HG02840 (cell line): ENCODE data around the gene KPNA3.
"Not testable (repeated sequence)": the region's sequence is repeated elsewhere in the genome, so short reads cannot be mapped to it uniquely, and the experiment has no call there.

Experiments used
- ATAC-seq: cut with Tn5 transposase; IDR thresholded peaks from one replicate; pipeline ENCODE4 v1.9.1; 2021; ENCODE audit warnings: mild to moderate bottlenecking, moderate library complexity, moderate number of reproducible peaks; ENCODE audit not compliant: unreplicated experiment, low FRiP score

KPNA3 gene, protein sequence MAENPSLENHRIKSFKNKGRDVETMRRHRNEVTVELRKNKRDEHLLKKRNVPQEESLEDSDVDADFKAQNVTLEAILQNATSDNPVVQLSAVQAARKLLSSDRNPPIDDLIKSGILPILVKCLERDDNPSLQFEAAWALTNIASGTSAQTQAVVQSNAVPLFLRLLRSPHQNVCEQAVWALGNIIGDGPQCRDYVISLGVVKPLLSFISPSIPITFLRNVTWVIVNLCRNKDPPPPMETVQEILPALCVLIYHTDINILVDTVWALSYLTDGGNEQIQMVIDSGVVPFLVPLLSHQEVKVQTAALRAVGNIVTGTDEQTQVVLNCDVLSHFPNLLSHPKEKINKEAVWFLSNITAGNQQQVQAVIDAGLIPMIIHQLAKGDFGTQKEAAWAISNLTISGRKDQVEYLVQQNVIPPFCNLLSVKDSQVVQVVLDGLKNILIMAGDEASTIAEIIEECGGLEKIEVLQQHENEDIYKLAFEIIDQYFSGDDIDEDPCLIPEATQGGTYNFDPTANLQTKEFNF

DNA sequence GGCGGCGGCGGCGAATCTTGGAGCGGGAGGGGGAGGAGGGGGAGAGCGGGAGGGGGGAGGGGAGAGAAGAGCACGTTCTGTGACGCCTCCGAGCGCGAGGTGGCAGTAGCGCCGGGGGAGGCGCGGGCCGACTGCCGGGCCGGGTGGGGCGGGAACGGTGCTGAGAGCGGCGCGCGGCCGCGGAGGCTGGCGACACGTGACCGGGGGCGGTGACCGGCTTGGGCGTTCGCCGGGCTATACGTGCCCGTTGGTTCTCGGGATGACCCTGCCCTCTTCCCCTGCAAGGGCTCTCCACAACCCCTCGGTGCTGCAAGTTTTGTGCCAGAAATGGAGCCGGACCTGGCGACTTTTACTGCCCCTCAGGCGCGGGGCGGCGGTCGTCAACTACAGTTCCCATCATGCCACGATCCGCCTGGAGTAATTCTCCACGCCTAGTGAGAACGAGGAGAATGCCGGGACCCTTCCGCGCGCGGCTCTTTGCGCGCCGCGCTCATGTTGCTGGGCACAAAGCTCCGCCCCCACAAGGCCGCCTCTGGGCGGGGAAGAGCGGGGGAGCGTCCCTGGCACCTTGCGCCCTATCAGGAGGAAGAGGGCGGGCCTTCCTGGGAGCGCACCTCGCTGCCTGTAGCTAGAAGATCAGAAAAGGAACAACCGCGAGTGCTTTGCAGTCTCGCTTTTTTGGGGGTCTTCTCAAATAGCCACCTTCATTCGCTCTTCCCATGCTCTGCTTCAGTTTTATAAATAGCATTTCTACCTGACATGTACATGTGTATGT is at the start of gene KPNA3:
KPNA3 (minus strand) TSS at position 133 of the 775 bp plus-strand sequence. CDS start 176 bp downstream, outside the sequence.
- peak; percentile 86 for ATAC-seq

DNA sequence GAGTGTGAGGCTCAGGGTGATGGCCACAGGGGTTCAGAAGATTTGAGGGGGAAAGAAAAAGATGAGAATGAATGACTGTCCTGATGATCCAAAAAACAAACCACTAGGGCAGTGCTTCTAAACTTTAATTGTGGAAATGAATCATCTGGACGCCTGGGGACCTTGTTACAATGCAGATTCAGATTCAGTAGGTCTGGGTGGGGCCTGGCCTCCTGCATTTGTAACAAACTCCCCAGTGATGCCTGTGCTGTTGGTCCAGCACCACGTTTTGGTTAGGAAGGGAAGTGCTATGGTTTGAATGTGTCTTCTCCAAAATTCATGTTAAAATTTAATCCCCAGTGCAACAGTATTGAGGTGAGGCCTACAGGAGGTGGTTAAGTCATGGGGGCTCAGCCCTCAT is 49.5 kb upstream of the KPNA3 start:
- ATAC-seq: no peak

DNA sequence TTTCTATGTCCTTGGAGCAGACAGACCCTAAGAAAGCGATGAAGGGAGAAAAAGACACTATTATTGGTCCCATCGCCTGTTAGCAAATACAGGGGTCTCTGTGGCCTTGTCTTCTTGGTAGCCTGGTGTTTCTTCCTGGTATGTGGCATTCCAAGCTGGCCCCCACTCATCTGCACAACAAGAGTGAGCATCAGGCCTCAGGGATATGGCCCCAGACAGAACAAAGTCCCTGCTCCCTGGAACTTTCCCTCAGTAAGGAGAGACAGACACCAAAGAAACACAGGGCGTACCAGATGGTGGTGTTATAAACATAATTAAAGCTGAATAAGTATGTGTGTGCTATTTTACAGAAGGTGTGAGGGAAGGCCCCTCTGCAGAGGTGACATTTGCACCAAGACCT is 48.2 kb upstream of the KPNA3 start:
- no peak for ATAC-seq

DNA sequence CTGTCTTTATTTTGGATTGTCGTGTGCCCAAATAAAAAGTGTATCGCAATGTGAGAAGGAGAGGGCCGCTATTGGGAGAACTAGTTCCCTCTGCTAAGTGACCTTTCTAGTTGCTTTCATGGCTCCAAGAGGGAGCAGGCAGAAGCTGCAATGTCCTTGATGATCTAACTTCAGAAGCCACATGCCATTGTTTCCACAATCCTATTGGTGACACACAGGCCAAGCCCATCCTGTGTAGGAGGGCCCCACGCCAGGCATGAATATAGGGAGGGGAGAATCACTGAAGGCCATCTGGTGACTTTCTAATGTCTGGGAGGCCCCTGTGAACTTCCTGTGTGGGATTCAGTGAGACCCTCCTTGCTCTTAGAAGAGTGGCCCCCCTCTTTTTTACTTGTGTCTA is 47.8 kb upstream of the KPNA3 start:
- ATAC-seq: no peak

DNA sequence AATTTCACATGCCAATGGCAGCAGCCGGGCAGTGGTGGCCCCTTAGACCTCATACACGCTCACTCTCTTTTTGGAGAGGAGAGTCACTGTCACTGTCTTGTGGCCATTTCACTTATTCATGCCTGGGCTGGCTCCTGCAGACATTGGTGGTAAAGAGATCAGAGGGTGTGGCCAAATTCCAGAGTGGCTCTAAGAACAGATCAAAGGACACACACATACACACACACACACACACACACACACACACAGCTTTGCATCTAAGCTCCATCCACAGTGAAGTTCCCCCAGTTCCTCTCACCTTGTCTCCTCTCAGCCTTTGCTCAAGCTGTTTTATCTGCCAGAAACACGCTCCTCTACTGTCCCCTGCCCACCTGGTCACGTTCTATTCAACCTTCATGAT is 46.5 kb upstream of the KPNA3 start:
- ATAC-seq: no peak

DNA sequence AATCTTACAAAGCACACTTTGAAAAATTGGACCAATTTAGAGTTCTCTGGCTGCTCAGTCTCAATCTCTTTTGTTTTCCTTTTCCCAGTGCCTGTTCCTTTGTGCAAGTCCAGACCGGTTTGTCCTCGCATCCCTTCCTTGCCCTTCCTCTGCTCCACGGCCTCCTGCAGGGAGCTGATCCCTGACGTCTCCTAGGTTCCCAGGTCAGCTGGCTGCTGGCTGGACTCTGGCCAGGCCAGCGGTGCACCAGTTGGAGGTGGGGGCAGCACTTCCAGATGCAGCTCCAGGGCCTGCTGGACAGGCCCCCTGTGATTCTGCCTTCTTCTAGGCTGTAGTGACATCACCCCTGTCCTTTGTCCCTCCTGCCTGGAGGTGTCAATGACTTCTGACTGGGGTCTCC is 44.0 kb upstream of the KPNA3 start:
- no peak for ATAC-seq

DNA sequence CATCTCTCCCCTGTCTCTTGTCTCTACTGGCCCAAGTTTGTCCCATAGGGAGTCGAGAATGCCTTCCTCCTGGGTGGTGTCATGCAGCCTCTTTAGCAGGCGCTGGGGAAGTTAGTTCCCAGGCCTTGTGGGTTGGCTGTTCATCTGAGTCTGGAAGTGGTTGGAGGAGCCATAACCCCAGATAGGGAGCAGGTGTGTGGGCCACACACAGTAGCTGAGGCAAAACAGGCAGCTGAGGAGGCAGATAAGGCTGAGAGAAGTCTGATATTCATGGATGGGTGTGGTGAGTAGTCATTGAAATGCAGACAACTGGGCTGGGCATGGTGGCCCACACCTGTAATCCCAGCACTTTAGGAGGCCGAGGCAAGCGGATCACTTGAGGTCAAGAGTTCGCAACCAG is 40.9 kb upstream of the KPNA3 start:
- no peak for ATAC-seq

DNA sequence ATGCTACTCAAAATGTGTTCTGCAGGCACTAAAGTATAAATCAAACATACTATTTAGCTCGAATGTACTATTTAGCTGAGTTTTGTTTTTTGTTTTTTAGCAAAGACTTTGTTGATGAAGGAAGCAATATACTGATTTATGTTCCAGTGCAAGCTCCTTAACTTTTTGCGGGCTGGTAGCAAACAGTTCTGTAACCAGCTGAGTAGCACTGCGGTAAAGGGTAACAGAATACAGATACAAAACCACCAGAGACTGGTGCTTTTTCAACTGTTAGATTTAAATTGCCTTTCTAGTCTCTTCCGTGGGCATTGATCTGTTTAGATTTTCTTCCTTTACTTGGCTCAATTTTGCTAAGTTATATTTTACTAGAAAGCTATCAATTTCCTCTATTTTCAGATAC is 39.0 kb upstream of the KPNA3 start:
- ATAC-seq: no peak

DNA sequence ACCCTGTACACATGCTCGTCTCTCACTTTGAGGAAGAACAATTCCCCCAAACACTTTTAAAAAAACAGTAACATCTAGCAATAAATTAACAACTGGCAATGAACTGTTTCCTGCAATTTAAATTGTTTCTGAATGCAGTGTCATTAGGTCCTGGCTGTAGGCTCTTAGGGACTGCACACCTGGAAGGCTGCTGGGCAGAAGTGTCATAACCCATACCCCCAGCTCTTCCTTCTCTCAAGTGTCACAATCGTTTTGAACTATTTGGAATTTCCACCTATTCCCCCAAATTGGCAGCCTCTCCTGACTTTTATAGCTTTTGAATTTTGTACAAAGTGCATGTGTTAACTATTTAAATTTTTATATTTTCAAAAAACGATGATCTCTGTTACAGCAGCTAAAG is 38.2 kb upstream of the KPNA3 start:
- ATAC-seq: no peak

DNA sequence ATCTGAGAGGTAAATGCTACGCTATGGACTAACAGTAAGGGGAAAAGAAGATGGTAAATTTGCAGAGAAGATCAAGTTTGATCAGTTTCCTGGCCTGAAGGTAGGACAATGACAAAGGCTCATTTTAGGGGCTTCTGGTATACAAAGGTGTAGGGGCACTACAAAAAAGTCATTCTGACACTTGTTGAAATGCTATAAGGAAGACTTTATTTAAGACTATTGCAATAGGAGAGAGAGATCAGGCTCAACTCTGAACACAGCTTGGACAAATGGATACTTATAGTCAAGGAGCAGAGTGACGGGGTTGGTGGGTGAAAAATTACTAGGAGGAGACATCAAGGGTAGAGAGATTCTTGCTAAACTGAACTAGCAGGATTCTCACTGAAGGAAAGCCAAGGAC is 37.2 kb upstream of the KPNA3 start:
- ATAC-seq: no peak

DNA sequence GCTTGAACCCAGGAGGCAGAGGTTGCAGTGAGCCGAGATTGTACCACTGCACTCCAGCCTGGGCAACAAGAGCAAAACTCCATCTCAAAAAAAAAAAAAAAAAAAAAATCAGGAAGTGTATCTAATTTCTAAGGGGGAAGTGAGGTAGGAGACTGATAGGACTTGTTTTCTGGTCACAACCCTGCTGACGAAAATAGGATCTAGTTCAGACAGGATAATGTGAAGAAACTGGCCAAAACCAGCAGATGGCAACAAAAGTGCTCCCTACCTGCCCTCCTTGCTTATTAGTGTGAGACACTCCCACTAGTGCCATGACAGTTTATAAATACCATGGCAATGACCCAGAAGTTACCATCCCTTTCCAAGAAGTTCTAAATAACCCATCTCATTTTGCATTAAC is 36.0 kb upstream of the KPNA3 start:
- ATAC-seq: no peak

DNA sequence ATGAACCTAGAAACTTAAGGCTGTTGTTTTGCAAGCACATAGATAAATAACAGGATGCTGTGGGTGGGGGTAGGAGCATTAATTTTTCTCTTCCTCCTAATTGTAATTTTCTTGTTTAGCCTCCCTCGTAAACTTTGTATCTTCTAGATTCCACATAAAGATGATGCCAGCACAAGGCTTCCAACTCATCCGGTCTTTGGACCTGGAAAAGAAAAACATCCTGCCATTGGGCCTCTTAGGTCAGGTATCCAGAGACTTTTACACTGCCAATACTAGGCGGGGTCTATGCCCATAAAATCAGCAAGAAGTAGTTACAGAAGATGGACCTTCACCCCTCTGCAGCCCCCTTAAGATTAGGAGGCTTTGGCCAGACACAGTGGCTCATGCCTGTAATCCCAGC is 35.4 kb upstream of the KPNA3 start:
- ATAC-seq: no peak

DNA sequence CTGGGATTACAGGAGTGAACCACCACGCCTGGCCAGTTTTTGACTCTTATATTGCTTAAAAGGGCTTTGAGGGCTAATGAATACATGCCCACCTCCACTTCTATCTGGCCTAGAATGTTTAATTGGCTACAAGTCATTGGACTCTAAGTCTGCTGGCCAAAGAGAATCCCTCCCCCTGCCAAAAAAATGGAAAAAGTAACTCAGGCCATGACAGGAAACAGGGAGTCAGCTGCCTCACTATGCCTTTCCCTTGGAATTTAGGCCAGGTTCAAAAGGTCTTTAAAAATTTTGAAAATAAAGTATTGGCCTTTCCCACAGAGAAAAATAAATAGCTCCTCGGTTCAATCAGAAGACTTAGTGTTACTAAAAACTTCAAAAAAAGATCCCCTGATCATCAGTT is 34.9 kb upstream of the KPNA3 start:
- no peak for ATAC-seq

DNA sequence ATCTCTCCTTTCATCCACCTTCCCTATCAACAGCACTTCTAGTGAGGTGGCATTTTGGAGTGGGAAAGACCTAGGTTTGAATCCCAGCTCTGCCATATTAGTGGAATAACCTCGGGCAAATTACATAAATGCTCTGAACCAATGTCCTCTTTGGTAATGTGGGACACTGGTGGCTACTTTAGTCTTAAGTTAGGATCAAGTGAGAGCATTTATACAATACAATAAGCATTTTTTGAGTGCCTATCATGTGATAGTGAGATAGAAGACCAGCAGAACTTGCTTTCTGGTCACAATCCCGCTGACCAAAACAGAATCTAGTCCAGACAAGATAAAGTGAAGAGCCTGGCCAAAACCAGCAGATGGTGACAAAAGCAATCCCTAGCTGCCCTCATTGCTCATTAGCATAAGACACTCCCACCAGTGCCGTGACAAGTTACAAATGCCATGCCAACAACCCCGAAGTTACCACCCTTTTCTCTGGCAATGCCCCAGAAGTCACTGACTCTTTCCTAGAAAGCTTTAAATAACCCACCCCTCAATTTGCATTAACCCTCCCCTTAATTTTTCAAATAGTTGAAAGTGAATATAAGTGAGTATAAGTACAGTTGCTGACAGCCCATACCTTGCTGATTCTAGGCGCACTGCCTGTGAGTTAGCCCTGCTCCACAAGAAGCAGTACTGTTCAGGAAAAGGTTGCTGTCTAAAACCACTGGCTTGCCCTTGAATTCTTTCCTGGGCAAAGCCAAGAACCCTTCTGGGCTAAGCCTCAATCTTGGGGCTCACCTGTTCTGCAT is 28.9 kb upstream of the KPNA3 start:
- no peak for ATAC-seq

DNA sequence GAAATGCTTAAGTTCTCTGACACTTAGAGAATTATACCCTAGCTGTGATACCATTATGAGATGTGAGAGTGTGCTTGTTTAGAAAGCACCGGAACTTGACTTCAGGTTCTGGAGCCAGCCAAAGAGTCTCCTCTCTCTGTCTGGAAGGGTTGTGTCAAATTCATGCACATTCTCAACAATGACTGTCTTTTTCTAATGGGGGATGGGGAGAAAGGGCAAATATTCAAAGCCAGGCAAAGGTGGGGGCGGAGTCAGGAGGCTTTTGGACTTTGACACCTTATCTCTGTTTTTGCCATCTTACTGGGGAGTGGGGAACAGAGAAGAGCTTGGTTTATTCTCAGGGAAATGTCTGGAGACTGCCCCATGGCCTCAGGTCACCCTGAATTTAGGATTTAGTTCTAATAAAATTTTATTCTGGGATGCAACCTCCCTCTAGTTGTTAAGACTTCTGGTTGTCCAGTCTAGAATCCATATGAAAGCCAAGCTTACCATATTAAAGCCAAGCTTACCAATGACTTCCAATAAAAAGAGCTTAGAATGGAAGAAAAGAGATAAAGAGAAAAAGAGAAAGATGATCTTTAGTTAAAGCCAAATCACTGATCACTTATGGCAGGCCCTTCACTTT is 28.2 kb upstream of the KPNA3 start:
- no peak for ATAC-seq

DNA sequence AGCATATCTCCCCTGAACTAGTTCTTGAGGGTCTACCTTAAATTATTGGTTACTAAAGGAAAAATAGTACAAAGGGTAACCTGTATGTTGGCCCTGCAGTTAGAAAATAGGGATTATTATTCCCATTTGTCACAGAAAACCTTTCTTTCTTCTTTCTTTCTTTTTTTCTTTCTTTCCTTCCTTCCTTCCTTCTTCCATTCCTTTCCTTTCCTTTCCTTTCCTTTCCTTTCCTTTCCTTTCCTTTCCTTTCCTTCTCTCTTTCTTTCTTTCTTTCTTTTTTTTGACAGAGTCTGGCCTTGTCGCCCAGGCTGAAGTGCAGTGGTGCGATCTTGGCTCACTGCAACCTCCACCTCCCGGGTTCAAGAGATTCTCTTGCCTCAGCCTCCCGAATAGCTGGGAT is 23.6 kb upstream of the KPNA3 start:
- ATAC-seq: not testable (repeated sequence)

DNA sequence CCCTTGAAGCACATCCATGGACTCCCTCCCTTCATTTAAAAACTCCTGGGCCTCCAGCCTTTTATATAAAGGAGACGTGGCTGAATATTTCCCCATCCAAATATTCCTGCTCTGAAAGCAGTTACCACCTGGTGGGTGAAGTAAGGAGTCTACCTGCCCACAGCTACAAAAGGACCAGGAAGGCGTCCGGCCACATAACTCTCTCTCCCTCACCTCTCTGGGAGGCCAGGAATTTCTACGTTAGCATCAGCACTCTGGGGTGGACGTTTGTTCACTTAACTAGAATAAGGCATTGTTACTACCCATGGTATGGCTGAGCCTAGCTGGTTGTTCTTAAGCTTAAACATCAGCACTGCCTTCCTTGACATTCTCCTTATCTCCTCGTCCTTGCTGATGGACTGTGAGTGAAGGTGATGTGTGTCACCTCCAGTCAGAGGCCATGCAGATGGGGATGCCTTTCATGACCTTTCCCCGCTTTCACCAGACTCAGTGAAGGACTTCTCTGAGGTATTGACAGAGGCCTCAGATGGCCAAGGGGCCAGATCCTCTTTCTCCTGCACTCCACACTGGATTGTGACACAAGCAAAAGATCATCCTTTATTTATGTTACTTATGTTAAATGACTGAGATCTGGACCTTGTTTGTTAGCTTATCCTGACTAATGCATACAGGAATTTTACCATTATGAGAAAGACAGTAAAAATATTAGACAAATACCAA is 22.2 kb upstream of the KPNA3 start:
- ATAC-seq: no peak

DNA sequence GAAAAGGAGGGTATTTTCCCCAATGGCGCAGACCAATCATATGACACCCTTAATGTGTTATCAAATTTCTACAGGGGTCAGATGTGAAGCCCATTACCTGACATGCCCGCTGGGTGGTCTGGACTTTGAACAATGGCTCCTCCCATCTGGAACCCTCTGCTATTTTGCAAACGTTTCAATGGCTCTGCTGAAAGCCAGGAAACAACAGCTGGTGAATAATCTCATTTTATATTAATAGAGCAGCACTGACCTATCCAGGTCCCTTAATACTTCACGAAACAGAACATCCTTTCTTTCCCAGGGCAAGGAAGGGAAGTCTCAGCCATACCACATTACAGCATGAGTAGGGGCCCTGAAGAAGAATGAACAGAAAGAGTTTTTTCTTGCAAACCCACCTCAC is 20.3 kb upstream of the KPNA3 start:
- no peak for ATAC-seq

DNA sequence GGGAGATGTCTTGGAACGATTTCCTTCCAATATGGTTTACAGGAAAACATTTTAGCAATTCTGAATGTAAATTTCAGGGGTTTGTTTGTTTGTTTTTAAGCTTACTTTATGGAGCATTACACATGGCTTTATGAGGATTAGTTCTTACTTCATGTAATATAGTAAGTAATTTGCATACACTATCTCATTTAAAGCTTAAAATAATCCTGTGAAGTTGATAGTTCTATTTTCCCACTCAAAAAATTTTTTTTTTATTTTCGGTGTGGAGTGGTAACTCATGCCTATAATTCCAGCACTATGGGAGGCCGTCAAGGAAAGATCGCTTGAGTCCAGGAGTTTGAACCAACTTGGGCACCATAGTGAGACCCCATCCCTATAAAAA is 19.0 kb upstream of the KPNA3 start:
- no peak for ATAC-seq
